Subcutaneous adipose tissue (tissue), 4 donors: ENCODE data around the gene HADH. TPM values are rescaled to one million over a fixed set of nuclear protein-coding genes. Genes with fewer than 3 reads are reported as not detected.

ENCODE experiments used
- CTCF ChIP-seq: fragments of 450-650 bp; IDR thresholded peaks from one replicate; pipeline ENCODE4 v1.5.1; 2016; ENCODE audit warnings: low read depth, mild to moderate bottlenecking, control low read depth, antibody characterized with exemption, moderate library complexity
- total RNA-seq, 4 donors: library from RNA; depleted of rRNA; stranded (reverse); fragments of >200 nt; gene quantifications; one replicate each; pipeline ENCODE4 v1.1.0, GENCODE V29; 2016

HADH gene
- total RNA-seq, 4 donors from 2014 or later, result 184 to 303 (median 188) TPM

GRCh38 chr4:107970063-107970798, 19.5 kb upstream of the HADH start:
- no peak for TF ChIP-seq CTCF

- TF ChIP-seq CTCF, result no peak
Measured at GRCh38 chr4:107972605-107973004, 17.1 kb upstream of the HADH start.

- TF ChIP-seq CTCF, result no peak
Measured at GRCh38 chr4:107974523-107974922, 15.2 kb upstream of the HADH start.

- no peak for TF ChIP-seq CTCF
Measured at GRCh38 chr4:107977482-107977881, 12.2 kb upstream of the HADH start.

- TF ChIP-seq CTCF, result no peak
Measured at GRCh38 chr4:107977966-107978705, 11.6 kb upstream of the HADH start.

GRCh38 chr4:107978716-107979451, 10.8 kb upstream of the HADH start:
- TF ChIP-seq CTCF, result no peak
